Transverse colon (tissue), 4 donors: ENCODE measurements around the gene SORCS3.

Source experiments
- CTCF ChIP-seq, 5 experiments: fragments of 200-600 bp in 3 of 5; fragments of 450-650 bp in 2 of 5; sonication (generic) in 3 of 5; IDR thresholded peaks; 1 replicate in 2 of 5; 2 replicates in 3 of 5; pipeline ENCODE4 v1.5.1; 2016 to 2017; ENCODE audit warnings: antibody characterized with exemption in 5 of 5, inconsistent platforms in 3 of 5, mild to moderate bottlenecking in 2 of 5, moderate library complexity in 1 of 5
- POLR2AphosphoS5 ChIP-seq, 3 donors: sonication (generic); formaldehyde crosslinking; IDR thresholded peaks; one replicate each; pipeline ENCODE4 v1.6.1; 2016; ENCODE audit warnings: antibody characterized with exemption in 3 of 3

GRCh38 chr10:105042906-105043552 lies 401.9 kb downstream of the SORCS3 start:
- no peak for TF ChIP-seq CTCF (IDR thresholded peaks at IDR 0.05)
- TF ChIP-seq POLR2AphosphoS5 (IDR thresholded peaks at IDR 0.05), result no peak
